GM23248 (cell line): ENCODE data around the gene SLC45A1. TPM values are rescaled to one million over a fixed set of nuclear protein-coding genes. Genes with fewer than 3 reads are reported as not detected.

Source experiments
- DNase-seq: peaks from one replicate; pipeline ENCODE4 v3.0.0-alpha.2; 2015
- H2AFZ ChIP-seq: fragments of 200-600 bp; sonication (generic); 2 replicates; pipeline ENCODE4 v1.6.1; 2016; ENCODE audit warnings: antibody characterized with exemption
- H3F3A ChIP-seq: fragments of 200-600 bp; sonication (generic); 2 replicates; pipeline ENCODE4 v1.6.1; 2016; ENCODE audit warnings: mild to moderate bottlenecking, antibody characterized with exemption, mixed run types; ENCODE audit not compliant: insufficient read depth
- H3K27ac ChIP-seq: fragments of 200-600 bp; sonication (generic); 2 replicates; pipeline ENCODE4 v1.5.1; 2016; ENCODE audit warnings: mild to moderate bottlenecking
- H3K27me3 ChIP-seq: fragments of 200-600 bp; sonication (generic); replicated peaks from 2 replicates; pipeline ENCODE4 v1.6.1; 2016; ENCODE audit warnings: mild to moderate bottlenecking; ENCODE audit not compliant: insufficient read depth
- H3K36me3 ChIP-seq: fragments of 200-600 bp; sonication (generic); 2 replicates; pipeline ENCODE4 v1.6.1; 2016; ENCODE audit warnings: low read depth, mild to moderate bottlenecking
- H3K4me1 ChIP-seq: fragments of 200-600 bp; sonication (generic); 2 replicates; pipeline ENCODE4 v1.6.1; 2016; ENCODE audit warnings: mild to moderate bottlenecking; ENCODE audit not compliant: insufficient read depth
- H3K4me2 ChIP-seq: fragments of 200-600 bp; sonication (generic); one replicate; pipeline ENCODE4 v1.6.1; 2016; ENCODE audit warnings: mild to moderate bottlenecking; ENCODE audit not compliant: unreplicated experiment
- H3K4me3 ChIP-seq: fragments of 200-600 bp; sonication (generic); 2 replicates; pipeline ENCODE4 v1.5.1; 2016; ENCODE audit warnings: mild to moderate bottlenecking
- H3K79me2 ChIP-seq: fragments of 200-600 bp; sonication (generic); 2 replicates; pipeline ENCODE4 v1.6.1; 2016; ENCODE audit warnings: mild to moderate bottlenecking; ENCODE audit not compliant: insufficient read depth
- H3K9ac ChIP-seq: fragments of 200-600 bp; sonication (generic); 2 replicates; pipeline ENCODE4 v1.6.1; 2016; ENCODE audit warnings: mild to moderate bottlenecking
- H3K9me2 ChIP-seq: fragments of 200-600 bp; sonication (generic); 2 replicates; pipeline ENCODE4 v1.6.1; 2016; ENCODE audit warnings: mixed run types, mild to moderate bottlenecking, moderate library complexity; ENCODE audit not compliant: insufficient read depth
- H3K9me3 ChIP-seq: fragments of 200-600 bp; sonication (generic); one replicate; pipeline ENCODE4 v1.6.1; 2017; ENCODE audit warnings: low read depth
- H4K20me1 ChIP-seq: fragments of 200-600 bp; sonication (generic); 2 replicates; pipeline ENCODE4 v1.6.0; 2016; ENCODE audit not compliant: insufficient read depth
- EZH2 ChIP-seq: fragments of 200-600 bp; sonication (generic); IDR thresholded peaks from 2 replicates; pipeline ENCODE4 v1.6.1; 2018; ENCODE audit warnings: antibody characterized with exemption, mild to moderate bottlenecking; ENCODE audit not compliant: insufficient read depth, poor library complexity, severe bottlenecking
- EZH2phosphoT487 ChIP-seq: fragments of 200-600 bp; sonication (generic); IDR thresholded peaks from 2 replicates; pipeline ENCODE4 v1.6.1; 2018; ENCODE audit warnings: antibody characterized with exemption, moderate library complexity, mild to moderate bottlenecking, low read depth; ENCODE audit not compliant: insufficient read depth
- WGBS, 2 experiments: methylation state at CpG; one replicate each; pipeline ENCODE4 v1.1.6; 2015 to 2017; ENCODE audit warnings: low lambda C conversion rate in 2 of 2, low coverage in 1 of 2; ENCODE audit errors: missing lambda C conversion rate in 2 of 2; 5-methylcytosine and 5-hydroxymethylcytosine counted together
- in situ Hi-C: fragments of 300-500 bp; cut with MboI; formaldehyde crosslinking; loops from 2 replicates; pipeline ENCODE4 v1.15.0; 2020
- polyA plus RNA-seq: library from polyadenylated mRNA; unstranded; fragments of >200 nt; fragmentation: Nextera tagmentation; extraction: Ambion mirVana; gene quantifications from 2 replicates; pipeline ENCODE4 v1.2.1, GENCODE V29; 2016
- total RNA-seq: library from RNA; depleted of rRNA; stranded (reverse); fragments of >200 nt; shearing (Covaris generic); gene quantifications from 2 replicates; pipeline ENCODE4 v1.2.3, GENCODE V29; 2014

The SLC45A1 gene
- total and polyA plus RNA-seq, 2 experiments from 2014 or later = 0.97 to 1.9 TPM

- no peak overlapping the region for H3K4me2 ChIP-seq
- no peak overlapping the region for H2AFZ ChIP-seq
- H3K4me1 ChIP-seq = no peaks in the 10 kb centered on the region
- no peaks in the 10 kb centered on the region for H3K79me2 ChIP-seq
- in situ Hi-C loops = no loop called here
- WGBS, 2 experiments = 91% methylated on average over 16 of the region's 16 CpGs
- H3K9me3 ChIP-seq = no peaks in the 10 kb centered on the region
- no peak for DNase-seq
- no peak overlapping the region for H3K4me3 ChIP-seq
- no peak overlapping the region for H3K27ac ChIP-seq
- no peaks in the 10 kb centered on the region for H3F3A ChIP-seq
- H3K9ac ChIP-seq = no peak overlapping the region
- no peaks in the 10 kb centered on the region for H3K36me3 ChIP-seq
- H3K9me2 ChIP-seq = no peaks in the 10 kb centered on the region
- no peak for TF ChIP-seq EZH2
- no peak for TF ChIP-seq EZH2phosphoT487
- no peaks in the 10 kb centered on the region for H3K27me3 ChIP-seq
- no peaks in the 10 kb centered on the region for H4K20me1 ChIP-seq
These were observed 15.5 kb downstream of the SLC45A1 start for GRCh38 chr1:8333246-8333987.

GRCh38 chr1:8334106-8334851 is 16.4 kb downstream of the SLC45A1 start:
- H3K79me2 ChIP-seq = no peaks in the 10 kb centered on the region
- H3K4me1 ChIP-seq = no peaks in the 10 kb centered on the region
- no peak overlapping the region for H3K9ac ChIP-seq
- no peak for DNase-seq
- no peak overlapping the region for H2AFZ ChIP-seq
- H3K4me3 ChIP-seq = no peak overlapping the region
- H3K27me3 ChIP-seq = no peaks in the 10 kb centered on the region
- no peak overlapping the region for H3K27ac ChIP-seq
- H3F3A ChIP-seq = no peaks in the 10 kb centered on the region
- TF ChIP-seq EZH2 = no peak
- no peak for TF ChIP-seq EZH2phosphoT487
- no peaks in the 10 kb centered on the region for H3K9me3 ChIP-seq
- no peaks in the 10 kb centered on the region for H3K9me2 ChIP-seq
- in situ Hi-C loops = no loop called here
- no peaks in the 10 kb centered on the region for H4K20me1 ChIP-seq
- no peaks in the 10 kb centered on the region for H3K36me3 ChIP-seq
- no peak overlapping the region for H3K4me2 ChIP-seq
- WGBS, 2 experiments = 89 to 90% methylated on average over 24 of the region's 24 CpGs

- Histone ChIP-seq H3K4me1 (no peaks in the 10 kb centered on the region), H3K36me3 (no peaks in the 10 kb centered on the region), H2AFZ (no peak overlapping the region), H3K27ac (no peak overlapping the region), H3F3A (no peaks in the 10 kb centered on the region), H3K4me3 (no peak overlapping the region), H4K20me1 (no peaks in the 10 kb centered on the region), H3K4me2 (no peak overlapping the region), H3K79me2 (no peaks in the 10 kb centered on the region), H3K9ac (no peak overlapping the region), H3K9me3 (no peaks in the 10 kb centered on the region), H3K9me2 (no peaks in the 10 kb centered on the region), H3K27me3 (no peaks in the 10 kb centered on the region)
- TF ChIP-seq EZH2phosphoT487 = no peak
- TF ChIP-seq EZH2 = no peak
- in situ Hi-C loops = no loop called here
- WGBS, 2 experiments = 96 to 97% methylated on average over 17 to 27 of the region's 27 CpGs
- no peak for DNase-seq
These were observed 17.3 kb downstream of the SLC45A1 start for GRCh38 chr1:8335246-8335645.

- Histone ChIP-seq H3K4me1 (peaks cover 2% of the 10 kb centered on the region), H3K79me2 (no peaks in the 10 kb centered on the region), H3K27ac (no peak overlapping the region), H4K20me1 (no peaks in the 10 kb centered on the region), H3K9ac (no peak overlapping the region), H3K27me3 (no peaks in the 10 kb centered on the region), H2AFZ (no peak overlapping the region), H3K36me3 (no peaks in the 10 kb centered on the region), H3K9me2 (no peaks in the 10 kb centered on the region), H3K9me3 (no peaks in the 10 kb centered on the region), H3F3A (no peaks in the 10 kb centered on the region), H3K4me2 (no peak overlapping the region), H3K4me3 (no peak overlapping the region)
- TF ChIP-seq EZH2 = no peak
- no peak for TF ChIP-seq EZH2phosphoT487
- WGBS, 2 experiments = 88 to 90% methylated on average over 21 to 23 of the region's 25 CpGs
- in situ Hi-C loops = no loop called here
- no peak for DNase-seq
These were observed 20.0 kb downstream of the SLC45A1 start for GRCh38 chr1:8337776-8338525.
